HG02973 (cell line): ENCODE data around the gene PDE11A.

Experiments used
- ATAC-seq: cut with Tn5 transposase; IDR thresholded peaks from one replicate; pipeline ENCODE4 v1.9.1; 2021; ENCODE audit warnings: moderate library complexity; ENCODE audit not compliant: unreplicated experiment

The PDE11A gene

DNA sequence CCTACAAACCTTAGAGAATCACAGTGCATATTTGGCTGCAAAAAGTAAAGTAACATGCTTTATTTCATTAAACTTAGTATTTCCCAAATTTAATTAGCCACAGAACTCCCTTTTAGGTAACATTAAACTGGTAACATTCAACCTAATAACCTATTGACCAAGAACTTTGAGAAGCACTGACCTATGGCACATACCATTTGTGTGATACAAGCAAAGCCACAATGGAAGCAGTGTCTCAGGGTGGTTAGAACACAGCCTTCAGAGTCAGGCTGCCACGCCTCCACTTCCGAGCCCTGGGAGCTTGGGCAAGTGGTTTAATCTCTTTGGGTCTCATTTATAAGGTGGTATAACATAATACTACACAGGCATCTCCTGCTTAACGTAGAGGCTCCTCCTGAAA lies 301.4 kb downstream of the PDE11A start:
- ATAC-seq: no peak

DNA sequence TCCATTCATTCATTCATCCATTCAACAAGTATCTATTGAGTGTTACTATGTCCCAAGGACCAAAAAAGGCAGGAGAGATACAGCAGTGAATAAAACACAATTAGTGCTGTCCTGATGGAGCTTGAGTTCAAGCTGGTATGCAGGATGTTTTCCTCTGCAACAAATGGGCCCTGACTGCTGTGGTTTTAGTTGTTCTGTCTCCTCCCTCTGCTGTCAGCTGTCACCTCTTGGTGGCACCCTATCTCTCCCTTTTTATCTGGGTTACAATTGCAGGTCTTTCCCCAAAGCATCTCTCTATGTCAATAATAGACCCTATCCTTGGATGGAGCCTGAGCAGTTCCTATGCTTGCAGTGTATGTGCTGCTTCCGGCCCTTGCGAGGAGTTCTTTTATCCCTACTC lies 304.8 kb downstream of the PDE11A start:
- no peak for ATAC-seq

DNA sequence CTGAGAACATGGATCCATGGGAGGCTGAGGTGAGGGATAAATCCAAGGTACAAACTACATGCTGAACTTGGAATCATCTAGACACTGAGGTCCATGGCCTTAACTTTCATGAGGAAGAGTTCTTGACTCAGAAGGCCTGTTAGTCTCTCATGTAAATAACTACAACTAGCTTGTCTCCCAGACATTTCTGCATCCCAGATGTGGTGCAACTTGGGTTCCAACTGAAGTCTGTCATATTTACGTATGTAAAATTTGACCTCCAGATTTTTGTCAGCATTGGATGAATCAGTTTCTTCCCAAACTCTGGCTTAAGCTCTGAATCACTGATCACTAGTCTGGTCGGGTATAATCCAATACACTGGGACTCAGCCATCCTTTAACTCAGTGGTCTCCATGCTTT lies 306.9 kb downstream of the PDE11A start:
- no peak for ATAC-seq

DNA sequence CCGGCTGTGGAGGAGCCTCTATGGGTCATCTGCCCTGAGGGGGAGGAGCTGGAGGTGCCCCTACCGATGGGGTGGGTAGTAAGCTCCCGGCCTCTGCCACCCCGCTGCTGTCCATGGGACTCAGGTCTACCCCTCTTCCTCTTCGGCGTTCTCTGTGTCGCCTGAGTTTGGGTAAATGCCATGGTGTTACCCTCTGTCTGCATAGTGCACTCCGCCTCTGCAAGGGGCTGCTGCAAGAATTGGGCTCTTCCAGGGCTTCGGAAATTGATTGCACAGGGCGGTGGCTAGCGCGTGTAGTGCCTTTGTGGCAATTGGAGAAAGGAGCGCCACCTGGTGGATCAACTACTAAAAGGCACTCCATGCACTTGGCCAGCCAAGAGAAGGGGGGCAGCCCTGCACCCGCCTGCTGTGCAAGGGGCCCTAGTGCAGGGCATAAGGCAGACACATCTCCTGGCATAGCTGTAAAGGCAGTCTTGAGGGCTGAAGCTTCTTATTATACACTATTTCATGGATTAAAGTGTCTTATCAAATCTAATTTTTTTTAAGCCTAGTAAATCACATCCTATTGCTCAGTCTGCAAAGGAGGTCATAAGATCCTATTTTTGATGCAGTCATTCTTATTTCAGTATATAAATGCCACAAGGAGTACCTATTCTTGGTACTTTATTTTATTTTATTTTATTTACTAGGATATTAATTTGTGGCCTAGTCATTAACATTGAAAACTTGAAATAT lies 308.9 kb downstream of the PDE11A start:
- ATAC-seq: peak; percentile 98

DNA sequence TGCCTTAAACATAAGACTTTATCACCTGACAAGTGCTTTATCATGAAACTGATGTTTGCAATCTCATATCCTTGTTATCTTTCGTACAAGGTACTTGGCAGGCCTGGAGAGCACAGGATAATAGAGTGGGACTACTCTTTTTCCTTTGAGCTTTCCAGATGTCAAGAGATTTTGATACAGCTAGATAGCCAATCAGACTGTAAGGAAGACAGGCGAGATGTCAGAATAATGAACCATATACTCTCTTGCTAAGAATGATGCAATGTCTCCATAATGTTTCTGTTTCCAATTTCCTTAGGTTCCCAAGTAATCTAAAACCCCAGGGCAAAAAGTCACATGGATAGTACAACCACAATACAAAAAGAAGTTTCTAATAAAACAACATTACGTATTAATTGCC lies 313.1 kb downstream of the PDE11A start:
- ATAC-seq: no peak

DNA sequence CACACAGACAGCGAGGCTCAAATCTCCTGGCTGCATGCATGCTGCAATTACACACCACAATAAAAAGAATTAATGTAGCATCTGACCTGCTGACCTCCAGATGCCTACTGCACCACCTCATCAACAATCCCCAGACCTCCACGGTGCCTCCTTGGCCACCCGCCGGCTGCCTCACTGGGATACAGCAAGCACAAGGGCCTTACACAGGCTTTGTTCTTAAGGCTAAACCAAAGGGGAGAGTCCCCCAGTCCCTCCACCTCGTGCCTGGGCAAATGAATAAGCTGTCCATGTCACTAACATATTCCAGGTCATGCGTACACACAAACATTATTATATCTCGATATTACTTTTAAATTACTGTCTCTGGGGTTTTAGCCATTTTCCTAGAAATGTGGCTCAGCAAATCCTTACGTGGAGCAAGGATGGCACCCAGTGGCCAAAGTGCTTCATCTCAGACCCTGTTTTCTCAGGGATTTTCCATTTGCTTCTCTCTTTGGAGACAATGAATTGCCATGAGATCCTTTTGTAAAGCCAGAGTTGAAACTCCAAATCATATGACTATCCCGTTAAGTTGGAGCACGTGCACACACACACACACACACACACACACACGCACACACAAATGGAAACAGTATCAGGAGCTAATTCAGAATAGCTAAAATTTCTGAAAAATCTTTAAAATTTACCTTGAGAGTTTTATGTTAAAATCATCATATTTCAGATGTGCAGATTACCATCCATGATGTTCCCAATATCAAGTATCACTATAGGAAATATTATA lies 313.8 kb downstream of the PDE11A start:
- ATAC-seq: no peak

DNA sequence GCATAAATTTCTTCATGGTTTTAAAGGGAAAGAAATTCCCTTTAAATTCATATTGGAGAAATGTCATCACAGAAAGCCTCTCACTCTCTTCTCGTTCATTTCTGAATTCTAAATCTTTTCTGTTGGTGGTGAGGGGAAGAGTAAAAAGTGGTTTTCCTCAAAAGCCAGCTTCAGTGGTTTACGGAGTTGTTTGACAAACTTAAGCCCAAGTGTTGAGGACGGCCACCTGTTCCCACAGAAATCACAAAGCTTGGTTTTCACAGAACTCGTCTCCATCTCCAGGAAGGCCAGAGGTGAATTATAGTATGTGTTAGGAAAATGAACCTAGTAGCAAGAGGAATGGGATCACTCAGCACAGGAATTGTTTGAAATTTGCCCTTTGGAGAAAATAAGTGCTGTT lies 316.2 kb downstream of the PDE11A start:
- no peak for ATAC-seq

DNA sequence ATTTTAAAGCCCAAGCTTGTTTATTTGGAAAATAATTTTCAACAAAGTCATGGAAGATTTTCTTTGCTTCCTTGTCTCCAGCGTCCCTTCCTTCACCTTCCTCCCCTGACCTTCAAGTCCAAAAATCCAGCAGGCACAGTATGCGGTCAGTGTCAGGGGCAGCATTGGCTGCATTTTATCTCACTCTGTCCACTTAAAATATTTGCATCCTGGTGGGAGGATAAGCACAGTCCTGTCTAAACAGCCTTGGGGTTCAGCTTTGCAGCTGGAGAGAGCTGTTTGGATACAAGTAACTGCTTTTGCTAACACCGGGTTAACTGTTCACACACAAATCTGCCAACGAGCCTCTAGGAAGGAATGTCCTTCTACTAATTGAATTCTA lies 318.1 kb downstream of the PDE11A start:
- no peak for ATAC-seq

DNA sequence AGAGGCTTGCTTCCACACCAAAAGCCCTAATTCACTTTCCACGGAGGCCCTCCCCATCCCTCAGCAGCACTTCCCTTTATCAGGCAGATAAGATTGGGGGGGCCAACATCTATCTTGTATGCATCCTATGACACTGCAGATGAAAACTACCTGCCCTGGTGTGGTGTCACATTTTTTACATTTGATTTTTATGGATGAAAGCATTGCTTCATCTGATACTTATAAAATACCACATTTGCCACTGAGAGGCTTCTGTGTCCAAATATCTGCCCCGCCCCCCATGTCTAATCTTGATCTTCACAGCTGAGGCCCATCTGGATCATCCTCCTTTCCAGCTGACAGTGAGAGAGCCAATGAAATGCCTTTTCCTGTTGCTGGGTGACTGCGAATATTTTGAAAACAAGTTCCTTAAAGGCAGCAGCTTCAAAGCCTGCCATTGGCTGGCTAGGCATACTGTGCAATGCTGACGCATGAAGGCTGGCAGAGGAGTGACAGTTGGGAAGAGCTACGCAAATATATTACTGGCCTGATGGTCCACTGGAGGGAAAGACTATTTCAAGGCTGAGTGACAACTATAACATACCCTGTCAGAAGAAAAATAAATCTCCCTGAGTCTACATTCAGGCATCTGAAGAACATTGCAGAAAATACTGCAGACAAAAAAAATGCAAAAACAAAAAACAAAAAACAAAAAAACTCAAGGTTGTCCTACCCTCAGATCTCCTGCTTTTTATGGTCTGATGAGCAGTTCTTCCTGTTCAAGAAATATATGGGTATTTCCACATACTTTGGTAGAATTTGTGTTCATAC lies 318.7 kb downstream of the PDE11A start:
- no peak for ATAC-seq

DNA sequence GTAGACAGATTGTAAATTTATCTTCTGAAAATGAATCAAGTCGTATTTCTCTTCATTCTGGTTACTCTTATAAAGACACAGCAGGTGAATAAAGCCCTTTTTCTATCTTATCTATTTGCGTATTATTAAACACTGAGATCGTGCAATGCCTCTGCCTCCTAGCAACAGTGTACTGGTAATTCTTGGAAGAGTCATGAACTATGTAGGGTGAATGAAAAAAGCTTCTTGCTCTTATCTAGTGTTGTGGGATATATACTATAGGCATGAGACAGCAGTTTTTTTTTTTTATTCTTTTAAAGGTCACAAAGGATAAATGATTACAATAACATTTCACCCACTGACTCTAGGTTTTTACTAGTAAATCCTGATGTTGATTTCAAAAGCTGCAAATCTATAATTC lies 324.2 kb downstream of the PDE11A start:
- no peak for ATAC-seq

DNA sequence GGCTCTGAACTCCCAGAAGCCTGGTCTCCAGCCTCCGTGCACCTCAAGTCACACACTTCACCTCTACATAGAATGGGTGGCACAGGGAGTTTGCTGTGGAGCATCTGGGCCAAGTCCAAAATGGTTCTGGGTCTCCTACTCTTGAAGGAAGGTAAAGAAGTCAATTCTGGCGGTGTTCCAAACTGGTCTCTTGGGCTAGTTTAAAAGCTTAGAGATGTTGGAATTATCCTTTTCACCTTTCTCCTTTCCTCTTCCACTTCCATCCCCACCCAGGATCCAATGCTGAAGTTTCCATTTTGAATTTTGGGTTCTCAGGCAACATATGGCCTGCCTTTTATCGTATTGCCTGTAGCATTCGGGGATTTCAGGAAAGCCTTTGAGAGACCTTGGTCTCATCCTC lies 325.2 kb downstream of the PDE11A start:
- no peak for ATAC-seq

DNA sequence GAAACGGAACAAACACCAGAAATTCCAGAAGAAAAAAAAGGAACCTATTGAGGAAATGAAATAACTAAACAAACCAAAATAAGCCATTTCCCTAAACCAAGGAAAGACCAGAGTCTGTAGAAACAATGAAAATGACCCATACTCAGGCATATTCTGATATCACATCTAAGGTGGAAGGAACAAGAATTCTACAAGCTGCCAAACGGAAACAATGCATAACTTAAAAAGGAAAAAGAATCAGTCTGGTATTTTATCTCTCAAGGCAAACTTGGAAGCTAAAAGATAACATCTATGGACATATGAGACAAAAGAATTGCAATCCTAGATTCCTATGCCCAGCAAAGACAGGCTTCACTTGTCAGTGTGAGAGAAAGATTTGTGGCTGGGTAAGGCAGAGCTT lies 326.2 kb downstream of the PDE11A start:
- no peak for ATAC-seq

DNA sequence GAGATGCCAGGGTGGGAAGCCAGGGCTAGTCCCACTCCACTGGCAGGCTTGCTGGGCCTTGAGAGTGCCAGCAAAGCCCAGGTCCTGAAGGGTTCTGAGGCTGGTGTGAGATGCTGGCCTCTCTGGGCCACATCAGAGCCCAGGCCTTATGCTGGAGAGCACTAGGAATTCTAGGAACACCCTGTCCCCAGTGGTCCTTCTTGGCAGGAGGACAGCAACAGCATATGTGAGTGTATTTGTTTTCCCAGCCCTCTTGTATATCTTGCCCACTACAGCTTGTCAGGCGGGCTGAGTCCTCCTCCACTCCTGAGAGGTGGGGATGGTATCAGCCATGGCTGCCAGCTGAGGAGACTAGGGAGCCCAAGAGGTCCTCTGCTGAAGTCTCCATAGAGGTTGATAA lies 327.0 kb downstream of the PDE11A start:
- no peak for ATAC-seq

DNA sequence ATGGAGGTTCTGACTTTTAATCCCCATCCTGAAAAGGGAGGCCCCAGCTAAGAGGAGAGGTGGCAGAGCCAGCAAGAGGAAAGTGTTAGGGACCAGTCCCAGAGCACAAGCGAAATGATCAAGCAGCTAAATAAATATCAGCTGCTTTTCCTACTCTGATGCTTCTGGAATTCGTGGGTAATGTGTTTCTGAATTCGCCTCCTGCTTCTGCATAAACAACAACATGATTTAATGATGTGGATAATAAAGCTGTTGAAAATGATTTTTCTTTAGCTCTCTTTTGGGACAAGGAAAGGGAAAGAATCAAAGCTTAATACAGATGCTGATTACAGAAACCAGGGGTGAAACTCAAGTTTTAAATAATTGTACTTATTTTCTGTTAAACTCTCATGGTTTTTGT lies 329.7 kb downstream of the PDE11A start:
- ATAC-seq: no peak

DNA sequence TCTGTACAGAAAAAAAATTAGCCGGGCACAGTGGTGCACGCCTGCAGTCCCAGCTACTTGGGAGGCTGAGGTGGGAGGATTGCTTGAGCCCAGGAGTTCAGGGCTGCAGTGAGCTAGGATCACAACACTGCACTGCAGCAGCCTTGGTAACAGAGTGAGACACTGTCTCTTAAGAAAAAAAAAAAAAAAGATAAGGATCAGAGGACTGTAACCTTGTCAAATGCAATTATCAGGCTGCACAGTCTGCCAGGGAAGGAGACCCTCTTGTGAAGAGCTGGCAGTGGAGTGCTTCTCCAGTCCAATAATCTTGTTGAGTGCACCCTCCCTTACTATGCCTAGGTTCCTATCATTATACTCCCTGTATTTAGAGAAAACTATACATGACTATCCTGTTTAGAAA lies 330.7 kb downstream of the PDE11A start:
- ATAC-seq: no peak

DNA sequence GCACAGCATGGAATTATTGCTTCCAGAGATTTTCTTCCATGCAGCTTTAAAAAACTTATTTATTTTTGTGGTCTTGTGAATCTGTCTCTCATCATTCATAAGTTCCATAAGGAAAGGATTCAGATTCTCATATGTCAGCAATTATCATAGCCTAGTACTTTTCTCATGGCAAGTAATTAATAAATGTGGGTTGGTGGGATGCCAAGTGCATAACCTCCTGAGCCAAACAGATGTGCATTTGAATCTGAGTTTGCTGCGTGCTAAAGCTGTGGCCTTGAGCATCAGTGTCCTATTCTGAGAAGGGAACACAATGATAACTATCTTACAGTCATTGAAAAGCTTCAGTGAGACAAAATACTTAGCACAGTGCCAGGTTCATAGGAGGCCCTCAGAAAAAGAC lies 331.9 kb downstream of the PDE11A start:
- ATAC-seq: no peak

DNA sequence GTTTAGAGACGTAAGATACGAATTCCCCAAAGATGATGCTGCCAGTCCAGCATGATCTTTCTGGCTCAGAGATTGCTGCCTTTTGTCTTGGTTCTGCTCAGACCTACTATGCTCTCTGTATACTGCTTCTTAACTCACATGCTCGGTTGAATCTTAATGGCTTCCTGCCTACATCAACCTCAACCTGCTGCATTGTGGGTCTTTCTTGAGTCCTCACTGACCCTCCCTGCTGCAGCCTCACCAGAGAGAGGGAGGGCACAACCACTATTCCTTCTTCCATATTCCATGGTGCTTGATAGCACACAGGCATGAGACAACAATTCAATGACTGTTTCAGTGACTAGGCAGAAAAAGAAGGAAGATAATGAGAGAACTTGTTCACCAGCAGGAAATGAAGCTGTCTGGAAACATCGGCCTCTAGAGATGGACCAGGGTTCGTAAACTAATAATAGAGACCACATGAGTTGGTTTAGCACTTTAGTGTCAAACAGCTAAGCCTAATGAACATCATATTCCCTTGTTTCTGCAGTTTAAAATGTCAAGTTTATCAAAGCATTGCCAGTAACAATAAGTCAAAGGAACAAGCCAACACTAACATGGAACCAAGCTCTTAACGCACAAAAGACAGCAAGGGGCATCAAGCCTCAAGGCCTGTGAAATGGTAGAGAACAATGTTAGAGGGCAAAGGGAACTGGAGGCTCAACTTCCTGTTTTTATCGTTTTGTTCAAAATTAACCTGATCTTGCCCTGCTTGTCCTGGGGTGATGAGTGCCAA lies 333.9 kb downstream of the PDE11A start:
- no peak for ATAC-seq

DNA sequence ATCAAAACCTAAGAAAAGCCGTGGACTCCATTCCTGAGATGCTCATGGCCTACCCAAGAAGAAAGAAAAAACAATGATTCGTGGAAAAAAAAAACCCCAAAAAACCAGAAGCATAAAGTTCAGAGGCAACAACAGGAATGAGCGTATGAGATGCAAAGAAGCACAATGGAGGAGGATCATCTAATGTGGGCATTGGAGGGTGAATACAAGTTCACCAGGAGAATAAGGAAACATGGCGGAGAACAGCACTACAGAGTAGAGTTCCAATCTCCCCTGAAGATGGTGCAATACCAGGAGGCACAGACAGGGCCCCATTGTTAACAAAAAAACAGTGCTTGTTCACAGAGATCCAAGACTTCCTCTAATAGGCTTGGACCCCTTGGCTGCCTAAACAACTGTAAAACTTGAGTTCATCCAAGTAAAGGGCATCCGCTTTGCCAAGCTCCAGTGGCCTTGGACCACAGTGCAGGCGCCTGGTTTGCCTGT lies 337.2 kb downstream of the PDE11A start:
- ATAC-seq: no peak

DNA sequence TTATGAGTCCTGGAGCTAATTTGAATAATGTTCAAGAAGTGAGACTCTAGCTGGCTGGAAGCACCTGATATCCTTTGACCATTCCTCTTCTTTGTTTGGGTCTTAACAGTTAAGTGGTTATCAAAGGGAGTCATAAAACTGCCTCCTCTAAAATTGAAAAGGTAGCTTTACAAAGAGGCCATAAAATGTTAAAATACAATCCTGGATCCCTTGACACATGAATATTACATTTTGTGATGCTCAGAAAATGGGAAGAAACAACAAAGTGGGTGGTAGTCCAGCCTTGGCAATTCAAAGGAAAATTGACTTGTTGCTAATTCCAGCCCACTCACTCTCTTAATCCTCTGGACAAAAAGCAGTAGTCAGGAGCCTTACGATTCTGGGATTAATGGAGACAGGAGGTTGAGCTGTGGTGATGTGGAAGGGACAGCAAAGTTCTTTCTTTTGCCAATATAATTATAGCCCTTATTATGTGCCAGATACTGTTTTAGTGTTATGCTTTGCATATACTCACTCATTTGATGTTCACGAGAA lies 339.2 kb downstream of the PDE11A start:
- ATAC-seq: no peak

DNA sequence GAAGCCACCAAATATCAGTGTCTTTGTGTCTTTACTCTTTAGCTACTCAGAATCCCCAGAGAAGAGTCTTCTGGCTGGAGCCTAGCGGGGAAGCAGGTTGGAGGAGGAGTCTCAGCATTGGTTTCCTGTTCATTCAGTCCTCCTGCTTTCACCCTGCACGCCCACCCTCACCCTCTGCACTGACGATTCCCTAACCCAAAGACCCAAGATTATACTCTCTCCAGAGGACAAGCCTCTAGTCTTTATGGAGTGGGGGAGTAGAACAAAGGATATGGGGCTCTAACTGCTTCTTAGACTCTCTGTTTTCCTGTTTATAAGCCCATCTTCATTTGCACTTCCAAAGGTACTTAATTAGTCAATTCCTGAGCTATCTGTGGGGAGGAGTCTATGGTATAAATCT lies 341.2 kb downstream of the PDE11A start:
- ATAC-seq: no peak

DNA sequence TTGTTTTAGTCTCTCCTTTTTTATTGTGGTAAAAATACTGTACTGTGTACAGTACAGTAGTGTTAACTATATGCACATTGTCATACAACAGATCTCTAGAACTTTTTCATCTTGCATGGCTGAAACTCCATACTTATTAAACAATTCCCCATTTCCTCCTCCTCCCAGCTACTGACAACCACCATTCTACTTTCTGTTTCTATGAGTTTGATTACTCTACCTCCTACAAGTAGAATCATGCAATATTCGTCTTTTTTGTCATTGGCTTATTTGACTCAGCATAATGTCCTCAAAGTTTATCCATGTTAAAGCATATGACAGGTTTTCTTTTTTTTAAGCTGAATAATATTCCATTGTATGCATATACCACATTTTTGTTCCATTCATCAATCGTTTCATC lies 341.8 kb downstream of the PDE11A start:
- ATAC-seq: no peak
